Thyroid gland (tissue), 4 donors: ENCODE data around the gene IKBIP.

Experiments used
- POLR2A ChIP-seq, 2 donors: fragments of 450-650 bp; IDR thresholded peaks; one replicate each; pipeline ENCODE4 v1.6.1; 2017; ENCODE audit warnings: antibody characterized with exemption in 2 of 2, mild to moderate bottlenecking in 2 of 2, moderate library complexity in 1 of 2
- TF ChIP-seq, protein P1 (sequence below), 6 experiments: fragments of 200-600 bp in 3 of 6; fragments of 450-650 bp in 3 of 6; sonication (generic) in 3 of 6; IDR thresholded peaks; one replicate each; pipeline ENCODE4 v1.5.1; 2016 to 2019; ENCODE audit warnings: antibody characterized with exemption in 6 of 6, mild to moderate bottlenecking in 2 of 6, inconsistent platforms in 1 of 6, moderate library complexity in 1 of 6

DNA sequence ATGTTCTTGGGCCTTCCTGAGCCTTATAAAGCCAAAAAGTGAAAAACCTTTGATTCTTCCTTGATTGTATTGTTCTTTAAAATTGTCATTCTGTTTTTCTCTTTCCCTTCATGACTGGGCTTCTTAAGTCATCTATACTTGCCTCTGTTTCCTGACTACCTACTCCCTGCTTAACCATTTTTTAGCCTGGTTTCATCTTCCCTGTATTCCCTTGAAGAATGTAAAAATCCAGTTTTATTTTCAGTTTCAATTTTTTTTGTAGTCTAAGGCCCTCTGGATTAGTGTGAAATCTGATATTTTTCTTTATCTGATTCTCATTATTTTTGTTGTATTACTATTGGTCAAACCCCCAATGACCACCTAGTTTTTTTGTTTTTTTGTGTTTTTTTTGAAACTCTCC lies 46.8 kb upstream of the IKBIP start:
- TF ChIP-seq, protein P1, sequence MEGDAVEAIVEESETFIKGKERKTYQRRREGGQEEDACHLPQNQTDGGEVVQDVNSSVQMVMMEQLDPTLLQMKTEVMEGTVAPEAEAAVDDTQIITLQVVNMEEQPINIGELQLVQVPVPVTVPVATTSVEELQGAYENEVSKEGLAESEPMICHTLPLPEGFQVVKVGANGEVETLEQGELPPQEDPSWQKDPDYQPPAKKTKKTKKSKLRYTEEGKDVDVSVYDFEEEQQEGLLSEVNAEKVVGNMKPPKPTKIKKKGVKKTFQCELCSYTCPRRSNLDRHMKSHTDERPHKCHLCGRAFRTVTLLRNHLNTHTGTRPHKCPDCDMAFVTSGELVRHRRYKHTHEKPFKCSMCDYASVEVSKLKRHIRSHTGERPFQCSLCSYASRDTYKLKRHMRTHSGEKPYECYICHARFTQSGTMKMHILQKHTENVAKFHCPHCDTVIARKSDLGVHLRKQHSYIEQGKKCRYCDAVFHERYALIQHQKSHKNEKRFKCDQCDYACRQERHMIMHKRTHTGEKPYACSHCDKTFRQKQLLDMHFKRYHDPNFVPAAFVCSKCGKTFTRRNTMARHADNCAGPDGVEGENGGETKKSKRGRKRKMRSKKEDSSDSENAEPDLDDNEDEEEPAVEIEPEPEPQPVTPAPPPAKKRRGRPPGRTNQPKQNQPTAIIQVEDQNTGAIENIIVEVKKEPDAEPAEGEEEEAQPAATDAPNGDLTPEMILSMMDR (IDR thresholded peaks at IDR 0.05) = no peak
- TF ChIP-seq POLR2A (IDR thresholded peaks at IDR 0.05) = no peak
